Tibial artery (tissue), 4 donors: ENCODE measurements around the gene PCED1B.
"Not testable (repeated sequence)": the region's sequence is repeated elsewhere in the genome, so short reads cannot be mapped to it uniquely, and the experiment has no call there.

ENCODE experiments used
- DNase-seq, 2 donors: peaks; one replicate each; pipeline ENCODE4 v3.0.0-alpha.2; 2019
- H3K27ac ChIP-seq, 2 donors: fragments of 200-600 bp; sonication (generic) in 1 of 2; 1 replicate in 1 of 2; 2 replicates in 1 of 2; pipeline ENCODE4 v1.5.1; 2018 to 2019; ENCODE audit warnings: mild to moderate bottlenecking in 1 of 2
- H3K27me3 ChIP-seq, 2 donors: fragments of 200-600 bp; sonication (generic) in 1 of 2; one replicate each; pipeline versions ENCODE4 v1.5.1 to v1.6.0; 2016 to 2019
- H3K36me3 ChIP-seq, 3 donors: fragments of 200-600 bp; sonication (generic) in 2 of 3; one replicate each; pipeline ENCODE4 v1.5.1; 2016 to 2019; ENCODE audit warnings: mild to moderate bottlenecking in 2 of 3
- H3K4me1 ChIP-seq, 4 donors: fragments of 200-600 bp; sonication (generic) in 2 of 4; 1 replicate in 3 of 4; 2 replicates in 1 of 4; pipeline ENCODE4 v1.5.1; 2016 to 2019
- H3K4me3 ChIP-seq, 2 donors: fragments of 200-600 bp; sonication (generic) in 1 of 2; 1 replicate in 1 of 2; 2 replicates in 1 of 2; pipeline ENCODE4 v1.5.1; 2018 to 2019; ENCODE audit warnings: mild to moderate bottlenecking in 2 of 2
- H3K9me3 ChIP-seq, 3 donors: fragments of 200-600 bp; sonication (generic) in 1 of 3; one replicate each; pipeline ENCODE4 v1.5.1; 2016 to 2019
- CTCF ChIP-seq, 2 experiments: fragments of 200-600 bp in 1 of 2; fragments of 450-650 bp in 1 of 2; IDR thresholded peaks; one replicate each; pipeline ENCODE4 v1.5.1; 2017 to 2019; ENCODE audit warnings: antibody characterized with exemption in 2 of 2, mild to moderate bottlenecking in 1 of 2, moderate library complexity in 1 of 2
- intact Hi-C: fragments of 100-400 bp; cut with DNase I; formaldehyde crosslinking; loops from one replicate; pipeline ENCODE4 v1.15.0; 2023; ENCODE audit warnings: low total_unique reads

Gene PCED1B

DNA sequence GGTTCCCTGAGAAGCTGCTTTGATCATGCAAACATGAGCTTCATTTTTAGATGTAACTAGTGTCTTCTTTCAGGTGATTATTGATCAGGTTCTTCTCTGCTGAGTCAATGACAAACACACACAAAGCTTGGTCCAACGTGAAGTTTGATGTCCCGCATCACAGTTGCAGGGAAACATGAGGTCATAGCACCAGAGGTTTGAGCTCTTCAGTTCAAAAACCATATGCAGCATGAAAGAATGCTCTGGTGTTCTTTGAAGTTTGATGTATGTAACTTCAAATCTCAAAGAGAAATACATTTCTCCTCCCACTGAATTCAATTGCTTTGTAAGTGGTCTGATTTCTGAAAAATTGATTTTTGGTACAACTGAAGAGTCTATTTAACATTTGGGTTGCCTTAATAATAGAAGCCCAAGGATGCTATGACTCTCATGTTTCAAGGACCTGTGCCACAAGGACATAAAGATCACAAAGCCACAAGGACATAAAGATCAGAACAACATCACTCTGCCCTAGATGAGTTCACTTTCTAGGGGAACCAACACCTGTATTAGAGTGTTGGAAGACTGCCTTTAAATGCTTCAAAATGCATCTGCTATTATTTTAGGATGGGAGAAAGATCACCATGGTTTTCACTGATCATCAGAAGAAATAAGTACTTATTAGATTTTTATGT, 31.4 kb downstream of the PCED1B start:
- TF ChIP-seq CTCF (IDR thresholded peaks at IDR 0.05), result no peak
- Histone ChIP-seq H3K9me3 (no peaks in the 10 kb centered on the region), H3K4me1 (peaks cover 0 to 12% (median 4%) of the 10 kb centered on the region in 4 donors), H3K4me3 (no peak overlapping the region), H3K27ac (no peak overlapping the region), H3K27me3 (no peaks in the 10 kb centered on the region), H3K36me3 (peaks cover 0 to 18% (median 11%) of the 10 kb centered on the region in 3 donors)
- intact Hi-C loops, result no loop called here
- DNase-seq, result no peak

DNA sequence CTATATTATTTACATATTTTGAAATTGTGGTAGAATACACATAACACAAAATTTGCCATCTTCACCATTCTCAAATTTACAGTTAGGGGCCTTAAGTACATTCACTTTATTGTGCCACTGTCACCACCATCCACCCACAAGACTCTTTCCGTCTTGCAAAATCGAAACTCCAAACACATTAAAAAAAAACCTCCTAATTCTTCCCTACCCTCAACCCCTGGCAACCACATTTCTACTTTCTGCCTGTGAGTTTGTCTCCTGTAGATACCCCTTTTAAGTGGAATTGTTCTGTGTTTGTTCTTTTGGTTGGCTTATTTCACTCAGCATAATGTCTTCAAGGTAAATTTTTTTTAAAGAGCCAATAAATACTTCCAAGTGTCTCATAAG, 32.0 kb downstream of the PCED1B start:
- TF ChIP-seq CTCF (IDR thresholded peaks at IDR 0.05), result no peak
- Histone ChIP-seq H3K9me3 (no peaks in the 10 kb centered on the region), H3K36me3 (peaks cover 0 to 18% (median 11%) of the 10 kb centered on the region in 3 donors), H3K4me3 (no peak overlapping the region), H3K27me3 (no peaks in the 10 kb centered on the region), H3K27ac (no peak overlapping the region), H3K4me1 (peaks cover 0 to 7% (median 3%) of the 10 kb centered on the region in 4 donors)
- intact Hi-C loops, result no loop called here
- no peak for DNase-seq

DNA sequence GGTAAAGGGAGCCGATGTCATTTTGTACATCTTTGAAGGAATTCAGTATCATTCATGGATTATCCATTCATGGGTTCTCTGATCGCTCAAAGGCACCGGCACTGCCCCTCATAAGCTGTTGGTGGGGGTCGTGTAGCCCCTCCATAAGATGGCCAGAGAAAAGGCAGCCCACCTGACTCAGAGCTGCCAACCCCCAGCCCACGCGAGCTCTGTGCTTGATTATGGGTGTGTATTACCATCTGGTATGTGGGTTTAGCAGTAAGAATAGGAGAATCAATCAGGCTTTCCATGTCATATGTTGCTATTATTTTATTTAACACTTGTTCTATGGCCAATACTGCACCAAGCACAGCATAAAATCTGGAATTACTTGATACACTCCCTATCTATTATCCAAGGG, 32.4 kb downstream of the PCED1B start:
- intact Hi-C loops, result no loop called here
- Histone ChIP-seq H3K27me3 (no peaks in the 10 kb centered on the region), H3K9me3 (no peaks in the 10 kb centered on the region), H3K27ac (no peak overlapping the region), H3K36me3 (peaks cover 0 to 18% (median 11%) of the 10 kb centered on the region in 3 donors), H3K4me1 (peaks cover 0 to 7% (median under 1%) of the 10 kb centered on the region in 4 donors), H3K4me3 (no peak overlapping the region)
- TF ChIP-seq CTCF (IDR thresholded peaks at IDR 0.05), result no peak
- DNase-seq, result no peak

GRCh38 chr12:47112679-47113078, 33.3 kb downstream of the PCED1B start:
- no peak overlapping the region for H3K4me3 ChIP-seq
- no peaks in the 10 kb centered on the region for H3K9me3 ChIP-seq
- no peak overlapping the region for H3K27ac ChIP-seq
- peaks cover 0 to 18% (median 11%) of the 10 kb centered on the region in 3 donors for H3K36me3 ChIP-seq
- peaks cover 0 to 7% (median 0%) of the 10 kb centered on the region in 4 donors for H3K4me1 ChIP-seq
- no peak for TF ChIP-seq CTCF (IDR thresholded peaks at IDR 0.05)
- no peaks in the 10 kb centered on the region for H3K27me3 ChIP-seq
- intact Hi-C loops, result no loop called here
- no peak for DNase-seq

DNA sequence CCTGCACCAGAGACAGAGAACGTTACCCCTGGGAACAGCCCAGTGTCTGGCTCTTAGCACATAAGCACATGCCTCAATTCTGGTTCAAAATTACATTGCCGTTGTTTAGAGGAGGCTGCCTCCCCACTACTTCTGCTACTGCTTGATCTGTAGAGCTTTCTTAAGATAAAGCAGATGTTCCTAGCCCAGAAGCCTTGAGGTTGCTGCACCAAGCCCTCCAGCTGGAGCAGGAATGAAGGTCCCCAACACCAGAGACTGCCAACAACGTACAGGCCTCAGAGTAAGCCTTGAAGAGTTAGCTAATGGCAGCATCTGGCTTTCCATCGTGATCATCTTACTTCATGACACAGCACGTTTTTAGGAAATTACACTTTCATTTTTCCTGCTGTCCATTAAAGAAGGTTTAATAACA, 35.1 kb downstream of the PCED1B start:
- H3K27ac ChIP-seq, result peak overlapping the region in 1 of 2 donors; percentile 3
- H3K9me3 ChIP-seq, result no peaks in the 10 kb centered on the region
- TF ChIP-seq CTCF (IDR thresholded peaks at IDR 0.05), result no peak
- H3K36me3 ChIP-seq, result peaks cover 0 to 14% (median 5%) of the 10 kb centered on the region in 3 donors
- peaks cover 0 to 7% (median 0%) of the 10 kb centered on the region in 4 donors for H3K4me1 ChIP-seq
- no peak for DNase-seq
- no peak overlapping the region for H3K4me3 ChIP-seq
- no peaks in the 10 kb centered on the region for H3K27me3 ChIP-seq
- intact Hi-C loops, result no loop called here

- intact Hi-C loops, H3K9me3 ChIP-seq, H3K27ac ChIP-seq, H3K36me3 ChIP-seq, DNase-seq, H3K27me3 ChIP-seq, H3K4me3 ChIP-seq: not testable (repeated sequence)
- peaks cover 0 to 22% (median 0%) of the 10 kb centered on the region in 4 donors for H3K4me1 ChIP-seq
These were observed 37.9 kb downstream of the PCED1B start for GRCh38 chr12:47117305-47117704.
